HG03558 (cell line): ENCODE data around the gene SASH3.
"Not testable (repeated sequence)": the region's sequence is repeated elsewhere in the genome, so short reads cannot be mapped to it uniquely, and the experiment has no call there.

Source experiments
- ATAC-seq: cut with Tn5 transposase; IDR thresholded peaks from one replicate; pipeline ENCODE4 v1.9.1; 2021; ENCODE audit warnings: moderate number of reproducible peaks; ENCODE audit not compliant: unreplicated experiment; ENCODE audit errors: extremely low read depth

Gene SASH3

GRCh38 chrX:129779747-129780146 is at the start of gene SASH3:
Gene SASH3 (plus strand): TSS chrX:129779949. CDS start chrX:129780098, 149 bp downstream.
- ATAC-seq = no peak

- no peak for ATAC-seq
These were observed 48.5 kb upstream of the SASH3 start for GRCh38 chrX:129731228-129731627.

- ATAC-seq = no peak
These were observed 46.9 kb upstream of the SASH3 start for GRCh38 chrX:129732857-129733256.

- ATAC-seq = no peak
These were observed 46.4 kb upstream of the SASH3 start for GRCh38 chrX:129733335-129733734.

- ATAC-seq = no peak
These were observed 43.3 kb upstream of the SASH3 start for GRCh38 chrX:129736491-129736890.

- no peak for ATAC-seq
These were observed 41.8 kb upstream of the SASH3 start for GRCh38 chrX:129737916-129738315.

- no peak for ATAC-seq
These were observed 41.1 kb upstream of the SASH3 start, which contains the start of gene XPNPEP2 for GRCh38 chrX:129738466-129739308. Gene XPNPEP2 (plus strand): TSS chrX:129738979. CDS start chrX:129739214, 235 bp downstream.

- no peak for ATAC-seq
These were observed 40.2 kb upstream of the SASH3 start for GRCh38 chrX:129739578-129739977.

- ATAC-seq = no peak
These were observed 37.6 kb upstream of the SASH3 start for GRCh38 chrX:129741880-129742758.

GRCh38 chrX:129742759-129743152 is 37.0 kb upstream of the SASH3 start:
- not testable (repeated sequence) for ATAC-seq

GRCh38 chrX:129743821-129744220 is 35.9 kb upstream of the SASH3 start:
- ATAC-seq = no peak

GRCh38 chrX:129744861-129745321 is 34.9 kb upstream of the SASH3 start:
- ATAC-seq = no peak

GRCh38 chrX:129746557-129747470 is 32.9 kb upstream of the SASH3 start:
- no peak for ATAC-seq

- no peak for ATAC-seq
These were observed 32.2 kb upstream of the SASH3 start for GRCh38 chrX:129747533-129747932.

GRCh38 chrX:129748305-129748704 is 31.4 kb upstream of the SASH3 start:
- no peak for ATAC-seq

- ATAC-seq = no peak
These were observed 30.7 kb upstream of the SASH3 start for GRCh38 chrX:129749069-129749468.

GRCh38 chrX:129750971-129751370 is 28.8 kb upstream of the SASH3 start:
- ATAC-seq = no peak

GRCh38 chrX:129754056-129755024 is 25.4 kb upstream of the SASH3 start:
- no peak for ATAC-seq
